MM.1S (cell line): ENCODE data around the gene COIL.
"Not testable (repeated sequence)": the region's sequence is repeated elsewhere in the genome, so short reads cannot be mapped to it uniquely, and the experiment has no call there.

ENCODE experiments used
- DNase-seq: peaks from one replicate; pipeline ENCODE4 v3.0.0-alpha.2; 2015
- H2AFZ ChIP-seq: fragments of 300-600 bp; sonication (generic); 2 replicates; pipeline ENCODE4 v1.6.0; 2016; ENCODE audit warnings: antibody characterized with exemption, low read length
- H3F3A ChIP-seq: fragments of 300-600 bp; sonication (generic); 2 replicates; pipeline ENCODE4 v1.6.1; 2016; ENCODE audit warnings: mild to moderate bottlenecking, antibody characterized with exemption, low read length, moderate library complexity, mixed read lengths; ENCODE audit not compliant: insufficient read depth
- H3K27ac ChIP-seq: fragments of 300-600 bp; sonication (generic); 2 replicates; pipeline ENCODE4 v1.5.1; 2016; ENCODE audit warnings: mild to moderate bottlenecking, low read length
- H3K27me3 ChIP-seq: fragments of 300-600 bp; sonication (generic); replicated peaks from 2 replicates; pipeline ENCODE4 v1.6.0; 2016; ENCODE audit warnings: low read length; ENCODE audit not compliant: insufficient read depth
- H3K36me3 ChIP-seq: fragments of 300-600 bp; sonication (generic); replicated peaks from 2 replicates; pipeline ENCODE4 v1.6.1; 2016; ENCODE audit warnings: mild to moderate bottlenecking, low read length, mixed read lengths; ENCODE audit not compliant: insufficient read depth
- H3K4me1 ChIP-seq: fragments of 300-600 bp; sonication (generic); 2 replicates; pipeline ENCODE4 v1.6.1; 2016; ENCODE audit warnings: low read length, mixed read lengths
- H3K4me2 ChIP-seq: fragments of 300-600 bp; sonication (generic); 2 replicates; pipeline ENCODE4 v1.6.0; 2016; ENCODE audit warnings: low read depth, low read length
- H3K4me3 ChIP-seq: fragments of 300-600 bp; sonication (generic); 2 replicates; pipeline ENCODE4 v1.5.1; 2016; ENCODE audit warnings: low read length, mixed read lengths
- H3K79me2 ChIP-seq: fragments of 300-600 bp; sonication (generic); 2 replicates; pipeline ENCODE4 v1.6.1; 2016; ENCODE audit warnings: mixed run types, low read length, mixed read lengths
- H3K9ac ChIP-seq: fragments of 300-600 bp; sonication (generic); 2 replicates; pipeline ENCODE4 v1.6.1; 2016; ENCODE audit warnings: low read length, mixed read lengths
- H3K9me2 ChIP-seq: fragments of 300-600 bp; sonication (generic); replicated peaks from 2 replicates; pipeline ENCODE4 v1.6.1; 2016; ENCODE audit warnings: mild to moderate bottlenecking, low read length, mixed read lengths; ENCODE audit not compliant: insufficient read depth
- H3K9me3 ChIP-seq: fragments of 300-600 bp; sonication (generic); replicated peaks from 2 replicates; pipeline ENCODE4 v1.6.1; 2016; ENCODE audit warnings: mild to moderate bottlenecking, low read length, mixed read lengths; ENCODE audit not compliant: insufficient read depth
- H4K20me1 ChIP-seq: fragments of 300-600 bp; sonication (generic); 2 replicates; pipeline ENCODE4 v1.6.1; 2016; ENCODE audit warnings: mild to moderate bottlenecking, low read length, moderate library complexity, mixed read lengths; ENCODE audit not compliant: insufficient read depth
- EZH2 ChIP-seq: fragments of 300-600 bp; sonication (generic); optimal IDR thresholded peaks from 2 replicates; pipeline ENCODE3; 2017; ENCODE audit warnings: low read depth, mild to moderate bottlenecking, antibody characterized with exemption, low read length, mixed read lengths
- EZH2phosphoT487 ChIP-seq: fragments of 300-600 bp; sonication (generic); IDR thresholded peaks from 2 replicates; pipeline ENCODE4 v1.6.1; 2018; ENCODE audit warnings: antibody characterized with exemption, low read length
- TF ChIP-seq, protein P1 (sequence below): fragments of 300-600 bp; sonication (generic); IDR thresholded peaks from 2 replicates; pipeline ENCODE4 v1.5.1; 2016; ENCODE audit warnings: antibody characterized with exemption, low read length, mixed read lengths

COIL gene

GRCh38 chr17:56970974-56971373 lies 10.1 kb upstream of the COIL start:
- no peak overlapping the region for H3K4me2 ChIP-seq
- H3K36me3 ChIP-seq: no peaks in the 10 kb centered on the region
- H3K9me3 ChIP-seq: no peaks in the 10 kb centered on the region
- no peaks in the 10 kb centered on the region for H4K20me1 ChIP-seq
- no peak overlapping the region for H2AFZ ChIP-seq
- no peak for DNase-seq
- no peaks in the 10 kb centered on the region for H3K79me2 ChIP-seq
- no peaks in the 10 kb centered on the region for H3F3A ChIP-seq
- TF ChIP-seq EZH2: no peak
- TF ChIP-seq, protein P1, sequence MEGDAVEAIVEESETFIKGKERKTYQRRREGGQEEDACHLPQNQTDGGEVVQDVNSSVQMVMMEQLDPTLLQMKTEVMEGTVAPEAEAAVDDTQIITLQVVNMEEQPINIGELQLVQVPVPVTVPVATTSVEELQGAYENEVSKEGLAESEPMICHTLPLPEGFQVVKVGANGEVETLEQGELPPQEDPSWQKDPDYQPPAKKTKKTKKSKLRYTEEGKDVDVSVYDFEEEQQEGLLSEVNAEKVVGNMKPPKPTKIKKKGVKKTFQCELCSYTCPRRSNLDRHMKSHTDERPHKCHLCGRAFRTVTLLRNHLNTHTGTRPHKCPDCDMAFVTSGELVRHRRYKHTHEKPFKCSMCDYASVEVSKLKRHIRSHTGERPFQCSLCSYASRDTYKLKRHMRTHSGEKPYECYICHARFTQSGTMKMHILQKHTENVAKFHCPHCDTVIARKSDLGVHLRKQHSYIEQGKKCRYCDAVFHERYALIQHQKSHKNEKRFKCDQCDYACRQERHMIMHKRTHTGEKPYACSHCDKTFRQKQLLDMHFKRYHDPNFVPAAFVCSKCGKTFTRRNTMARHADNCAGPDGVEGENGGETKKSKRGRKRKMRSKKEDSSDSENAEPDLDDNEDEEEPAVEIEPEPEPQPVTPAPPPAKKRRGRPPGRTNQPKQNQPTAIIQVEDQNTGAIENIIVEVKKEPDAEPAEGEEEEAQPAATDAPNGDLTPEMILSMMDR: no peak
- no peak for TF ChIP-seq EZH2phosphoT487
- H3K27me3 ChIP-seq: no peaks in the 10 kb centered on the region
- H3K4me3 ChIP-seq: no peak overlapping the region
- no peak overlapping the region for H3K27ac ChIP-seq
- no peaks in the 10 kb centered on the region for H3K9me2 ChIP-seq
- H3K4me1 ChIP-seq: no peaks in the 10 kb centered on the region
- no peak overlapping the region for H3K9ac ChIP-seq

GRCh38 chr17:56966338-56966737 lies 5.5 kb upstream of the COIL start:
- Histone ChIP-seq H3K27ac (no peak overlapping the region), H3K36me3 (no peaks in the 10 kb centered on the region), H3F3A (no peaks in the 10 kb centered on the region), H2AFZ (no peak overlapping the region), H3K4me3 (no peak overlapping the region), H3K27me3 (no peaks in the 10 kb centered on the region), H3K9me3 (no peaks in the 10 kb centered on the region), H3K4me2 (no peak overlapping the region), H3K9me2 (no peaks in the 10 kb centered on the region), H3K9ac (no peak overlapping the region), H3K79me2 (no peaks in the 10 kb centered on the region), H3K4me1 (0 out of 2 replicates have a peak, but pooled peaks cover under 1% of the 10 kb centered on the region), H4K20me1 (no peaks in the 10 kb centered on the region)
- DNase-seq: no peak
- TF ChIP-seq, protein P1: no peak
- TF ChIP-seq EZH2 (no peak), EZH2phosphoT487 (no peak)

- H3K79me2 ChIP-seq, H3F3A ChIP-seq, H3K9ac ChIP-seq, H3K9me2 ChIP-seq, H3K27ac ChIP-seq, H3K4me3 ChIP-seq, H4K20me1 ChIP-seq, DNase-seq, H3K36me3 ChIP-seq, H3K9me3 ChIP-seq, H3K27me3 ChIP-seq, H3K4me1 ChIP-seq, H2AFZ ChIP-seq, H3K4me2 ChIP-seq: not testable (repeated sequence)
These were observed 4.8 kb upstream of the COIL start for GRCh38 chr17:56965681-56966080.

DNA sequence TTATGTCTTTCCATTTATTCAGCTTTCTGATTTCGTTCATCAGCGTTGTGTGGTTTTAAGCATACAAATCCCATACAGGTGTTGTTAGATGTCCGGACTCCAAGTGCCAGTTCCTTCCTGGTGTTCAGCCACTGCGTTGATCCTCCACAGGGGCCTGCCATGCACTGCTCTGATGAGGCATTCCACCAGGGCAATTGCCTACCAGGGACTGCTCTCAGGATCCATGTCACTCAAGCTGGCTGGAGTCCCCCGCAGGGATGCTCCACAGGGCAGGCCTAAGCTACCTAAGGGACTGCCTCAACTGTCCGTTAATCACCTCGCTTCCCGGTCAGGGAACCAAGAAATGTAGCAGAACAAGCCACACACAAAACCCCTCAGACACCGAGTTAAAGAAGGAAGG lies 4.4 kb upstream of the COIL start:
- H3K9me3 ChIP-seq, H3F3A ChIP-seq, H3K79me2 ChIP-seq, H3K36me3 ChIP-seq, H4K20me1 ChIP-seq, DNase-seq, H3K4me1 ChIP-seq, H3K27ac ChIP-seq, H3K9ac ChIP-seq, H3K4me3 ChIP-seq, H3K4me2 ChIP-seq, H2AFZ ChIP-seq, H3K27me3 ChIP-seq, H3K9me2 ChIP-seq: not testable (repeated sequence)
